HL-60 (cell line): ENCODE data around the gene MAS1.

Source experiments
- DNase-seq, 2 experiments: peaks; one replicate each; pipeline ENCODE4 v3.0.0-alpha.2; 2010 to 2020; ENCODE audit warnings: low read depth in 1 of 2, low spot score in 1 of 2
- H3K27ac ChIP-seq: fragments of 250-450 bp; sonication (Bioruptor Pico); replicated peaks from 2 replicates; pipeline ENCODE4 v1.5.1; 2020; ENCODE audit warnings: mild to moderate bottlenecking, moderate library complexity
- H3K27me3 ChIP-seq: fragments of 250-450 bp; sonication (Bioruptor Pico); 2 replicates; pipeline ENCODE4 v1.5.1; 2021; ENCODE audit warnings: mild to moderate bottlenecking, moderate library complexity; ENCODE audit not compliant: insufficient read depth, poor library complexity, severe bottlenecking
- H3K4me3 ChIP-seq: replicated peaks from 2 replicates; pipeline ENCODE4 v1.5.1; 2011; ENCODE audit warnings: mild to moderate bottlenecking, control low read depth, low read length; ENCODE audit not compliant: insufficient read depth
- GABPA ChIP-seq: IDR thresholded peaks from 2 replicates; pipeline ENCODE4 v1.6.1; 2012; ENCODE audit warnings: low read depth
- POLR2AphosphoS5 ChIP-seq: IDR thresholded peaks from 2 replicates; pipeline ENCODE4 v1.6.1; 2012; ENCODE audit warnings: low read depth
- SPI1 ChIP-seq: IDR thresholded peaks from 2 replicates; pipeline ENCODE4 v1.6.1; 2012; ENCODE audit warnings: low read depth, mild to moderate bottlenecking, borderline replicate concordance
- TF ChIP-seq, protein P1 (sequence below): IDR thresholded peaks from one replicate; pipeline ENCODE4 v1.5.1; 2011; ENCODE audit warnings: low read length, control low read depth, inconsistent platforms; ENCODE audit not compliant: insufficient read depth
- TF ChIP-seq, protein P2 (sequence below): IDR thresholded peaks from 2 replicates; pipeline ENCODE4 v1.6.1; 2012; ENCODE audit warnings: low read depth; ENCODE audit not compliant: insufficient replicate concordance

The MAS1 gene

DNA sequence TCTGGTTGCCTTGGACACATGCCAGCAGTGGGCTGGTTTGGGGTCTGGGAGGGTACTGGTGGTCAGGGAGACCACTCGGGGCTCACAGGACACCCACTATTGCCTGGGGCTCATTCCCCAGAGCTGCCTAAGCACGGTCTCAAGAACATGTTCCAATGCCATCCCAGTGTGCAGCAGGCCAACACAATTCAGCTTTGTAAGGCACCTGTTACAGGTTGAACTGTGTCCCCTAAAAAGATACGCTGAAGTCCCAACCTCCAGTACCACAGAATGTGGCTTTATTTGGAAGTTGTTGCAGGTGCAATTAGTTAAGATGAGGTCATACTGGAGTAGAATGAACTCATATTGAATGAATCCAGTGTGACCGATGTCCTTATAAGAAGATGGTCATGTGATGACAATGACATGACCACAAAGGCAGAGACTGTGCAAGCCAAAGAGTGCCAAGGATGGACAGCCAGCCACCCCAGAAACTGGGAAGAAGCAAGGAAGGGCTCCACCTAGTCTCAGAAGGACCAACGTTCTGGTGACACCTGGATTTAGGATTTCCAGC lies 13.5 kb upstream of the MAS1 start:
- no peak overlapping the region for H3K4me3 ChIP-seq
- TF ChIP-seq, protein P1, sequence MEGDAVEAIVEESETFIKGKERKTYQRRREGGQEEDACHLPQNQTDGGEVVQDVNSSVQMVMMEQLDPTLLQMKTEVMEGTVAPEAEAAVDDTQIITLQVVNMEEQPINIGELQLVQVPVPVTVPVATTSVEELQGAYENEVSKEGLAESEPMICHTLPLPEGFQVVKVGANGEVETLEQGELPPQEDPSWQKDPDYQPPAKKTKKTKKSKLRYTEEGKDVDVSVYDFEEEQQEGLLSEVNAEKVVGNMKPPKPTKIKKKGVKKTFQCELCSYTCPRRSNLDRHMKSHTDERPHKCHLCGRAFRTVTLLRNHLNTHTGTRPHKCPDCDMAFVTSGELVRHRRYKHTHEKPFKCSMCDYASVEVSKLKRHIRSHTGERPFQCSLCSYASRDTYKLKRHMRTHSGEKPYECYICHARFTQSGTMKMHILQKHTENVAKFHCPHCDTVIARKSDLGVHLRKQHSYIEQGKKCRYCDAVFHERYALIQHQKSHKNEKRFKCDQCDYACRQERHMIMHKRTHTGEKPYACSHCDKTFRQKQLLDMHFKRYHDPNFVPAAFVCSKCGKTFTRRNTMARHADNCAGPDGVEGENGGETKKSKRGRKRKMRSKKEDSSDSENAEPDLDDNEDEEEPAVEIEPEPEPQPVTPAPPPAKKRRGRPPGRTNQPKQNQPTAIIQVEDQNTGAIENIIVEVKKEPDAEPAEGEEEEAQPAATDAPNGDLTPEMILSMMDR: no peak
- TF ChIP-seq POLR2AphosphoS5 (no peak), SPI1 (no peak), GABPA (no peak)
- TF ChIP-seq, protein P2, sequence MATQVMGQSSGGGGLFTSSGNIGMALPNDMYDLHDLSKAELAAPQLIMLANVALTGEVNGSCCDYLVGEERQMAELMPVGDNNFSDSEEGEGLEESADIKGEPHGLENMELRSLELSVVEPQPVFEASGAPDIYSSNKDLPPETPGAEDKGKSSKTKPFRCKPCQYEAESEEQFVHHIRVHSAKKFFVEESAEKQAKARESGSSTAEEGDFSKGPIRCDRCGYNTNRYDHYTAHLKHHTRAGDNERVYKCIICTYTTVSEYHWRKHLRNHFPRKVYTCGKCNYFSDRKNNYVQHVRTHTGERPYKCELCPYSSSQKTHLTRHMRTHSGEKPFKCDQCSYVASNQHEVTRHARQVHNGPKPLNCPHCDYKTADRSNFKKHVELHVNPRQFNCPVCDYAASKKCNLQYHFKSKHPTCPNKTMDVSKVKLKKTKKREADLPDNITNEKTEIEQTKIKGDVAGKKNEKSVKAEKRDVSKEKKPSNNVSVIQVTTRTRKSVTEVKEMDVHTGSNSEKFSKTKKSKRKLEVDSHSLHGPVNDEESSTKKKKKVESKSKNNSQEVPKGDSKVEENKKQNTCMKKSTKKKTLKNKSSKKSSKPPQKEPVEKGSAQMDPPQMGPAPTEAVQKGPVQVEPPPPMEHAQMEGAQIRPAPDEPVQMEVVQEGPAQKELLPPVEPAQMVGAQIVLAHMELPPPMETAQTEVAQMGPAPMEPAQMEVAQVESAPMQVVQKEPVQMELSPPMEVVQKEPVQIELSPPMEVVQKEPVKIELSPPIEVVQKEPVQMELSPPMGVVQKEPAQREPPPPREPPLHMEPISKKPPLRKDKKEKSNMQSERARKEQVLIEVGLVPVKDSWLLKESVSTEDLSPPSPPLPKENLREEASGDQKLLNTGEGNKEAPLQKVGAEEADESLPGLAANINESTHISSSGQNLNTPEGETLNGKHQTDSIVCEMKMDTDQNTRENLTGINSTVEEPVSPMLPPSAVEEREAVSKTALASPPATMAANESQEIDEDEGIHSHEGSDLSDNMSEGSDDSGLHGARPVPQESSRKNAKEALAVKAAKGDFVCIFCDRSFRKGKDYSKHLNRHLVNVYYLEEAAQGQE: no peak
- DNase-seq: no peak
- H3K27me3 ChIP-seq: no peaks in the 10 kb centered on the region
- H3K27ac ChIP-seq: no peak overlapping the region

DNA sequence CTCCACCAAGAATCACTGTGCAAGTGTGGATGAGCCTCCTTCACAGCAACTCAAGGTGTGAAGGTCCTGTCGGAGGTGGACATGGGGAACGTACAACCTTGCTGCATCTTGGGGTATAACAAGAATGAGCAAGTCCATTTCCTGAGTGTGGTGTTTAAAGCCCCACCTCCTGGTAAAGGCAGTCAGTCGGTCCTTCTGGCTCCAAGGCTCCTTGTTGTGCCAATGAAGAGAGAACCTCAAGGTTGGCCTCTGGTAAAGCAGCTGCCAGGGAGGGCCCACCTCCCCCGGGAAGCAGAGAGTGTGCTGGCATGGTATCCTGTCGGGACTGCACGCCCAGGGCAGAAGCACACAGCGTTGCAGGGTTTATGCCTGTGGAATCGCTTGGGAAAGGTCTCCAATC lies 12.4 kb upstream of the MAS1 start:
- no peak for DNase-seq
- Histone ChIP-seq H3K4me3 (no peak overlapping the region), H3K27ac (no peak overlapping the region), H3K27me3 (no peaks in the 10 kb centered on the region)
- no peak for TF ChIP-seq GABPA
- TF ChIP-seq POLR2AphosphoS5: no peak
- no peak for TF ChIP-seq SPI1
- TF ChIP-seq, protein P1: no peak
- TF ChIP-seq, protein P2: no peak

DNA sequence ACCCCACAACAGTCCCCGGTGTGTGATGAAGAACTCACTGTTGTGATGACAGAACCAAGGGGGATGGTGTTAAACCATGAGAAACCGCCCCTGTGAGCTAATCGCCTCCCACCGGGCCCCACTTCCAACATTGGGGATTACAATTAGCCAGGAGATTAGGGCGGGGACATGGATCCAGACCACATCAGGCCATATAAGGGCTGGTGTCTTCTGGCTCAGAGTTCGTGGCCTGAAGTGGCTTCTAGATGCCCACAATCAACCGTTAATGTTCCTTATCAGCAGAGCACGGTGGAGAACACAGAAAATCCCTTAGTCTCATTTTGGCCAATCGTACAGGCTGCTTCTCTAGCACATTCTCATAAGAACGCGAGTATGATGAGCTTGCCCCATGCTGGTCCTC lies 10.9 kb upstream of the MAS1 start:
- no peak overlapping the region for H3K27ac ChIP-seq
- DNase-seq: no peak
- H3K4me3 ChIP-seq: no peak overlapping the region
- no peaks in the 10 kb centered on the region for H3K27me3 ChIP-seq
- TF ChIP-seq, protein P1: no peak
- TF ChIP-seq GABPA (no peak), POLR2AphosphoS5 (no peak), SPI1 (no peak)
- TF ChIP-seq, protein P2: no peak
